HepG2 (cell line): ENCODE data around the gene MORC3.

Experiments
- ATF1 ChIP-seq: IDR thresholded peaks from 2 replicates; pipeline ENCODE4 v1.6.1; 2016; ENCODE audit warnings: mild to moderate bottlenecking, control low read depth
- CBX5 ChIP-seq: sonication (generic); formaldehyde crosslinking; IDR thresholded peaks from 2 replicates; pipeline ENCODE4 v1.4.0; 2020; ENCODE audit warnings: missing genetic modification reagents, borderline replicate concordance
- CHD2 ChIP-seq: IDR thresholded peaks from 2 replicates; pipeline ENCODE4 v1.6.1; 2011; ENCODE audit warnings: low read depth, low read length, improper control_type of control experiment
- CTCF ChIP-seq: sonication (generic); formaldehyde crosslinking; IDR thresholded peaks from 2 replicates; pipeline ENCODE4 v1.5.0; 2020; ENCODE audit warnings: mild to moderate bottlenecking, missing genetic modification reagents, moderate library complexity
- EP300 ChIP-seq, 3 experiments: sonication (generic) in 1 of 3; formaldehyde crosslinking in 1 of 3; IDR thresholded peaks; 2 replicates each; pipeline versions ENCODE4 v1.5.1 to v1.6.1; 2011 to 2020; ENCODE audit warnings: low read depth in 2 of 3, low read length in 2 of 3, borderline replicate concordance in 1 of 3, improper control_type of control experiment in 1 of 3, mild to moderate bottlenecking in 1 of 3, missing genetic modification reagents in 1 of 3, moderate library complexity in 1 of 3
- EZH2 ChIP-seq: conservative IDR thresholded peaks from 2 replicates; pipeline ENCODE4 v1.6.1; 2012; ENCODE audit warnings: mild to moderate bottlenecking, low read depth, low read length, moderate library complexity
- IRF9 ChIP-seq: sonication (generic); formaldehyde crosslinking; IDR thresholded peaks from 2 replicates; pipeline ENCODE4 v1.8.0; 2022; ENCODE audit warnings: missing genetic modification reagents, mild to moderate bottlenecking, borderline replicate concordance
- POLR2AphosphoS5 ChIP-seq: IDR thresholded peaks from 2 replicates; pipeline ENCODE4 v1.6.1; 2012; ENCODE audit warnings: low read depth, low read length
- SIN3A ChIP-seq: IDR thresholded peaks from 2 replicates; pipeline ENCODE4 v1.6.1; 2011; ENCODE audit warnings: low read depth, mild to moderate bottlenecking, control low read depth, low read length, borderline replicate concordance
- SUZ12 ChIP-seq: fragments of 150-350 bp; IDR thresholded peaks from 2 replicates; pipeline ENCODE4 v1.6.1; 2014; ENCODE audit warnings: low read depth, low read length
- TAF1 ChIP-seq: sonication (generic); formaldehyde crosslinking; IDR thresholded peaks from 2 replicates; pipeline ENCODE4 v1.4.0; 2020; ENCODE audit warnings: missing genetic modification reagents
- YY1 ChIP-seq: IDR thresholded peaks from 2 replicates; pipeline ENCODE4 v1.6.1; 2011; ENCODE audit warnings: low read length, low read depth, moderate library complexity, mild to moderate bottlenecking; ENCODE audit not compliant: insufficient read depth, insufficient replicate concordance
- ZNF740 ChIP-seq: sonication (generic); formaldehyde crosslinking; IDR thresholded peaks from 2 replicates; pipeline ENCODE4 v1.4.0; 2020; ENCODE audit warnings: missing genetic modification reagents

GRCh38 chr21:36425286-36425685 lies 105.3 kb downstream of the MORC3 start:
- TF ChIP-seq CHD2 (no peak), ATF1 (CRISPR knock-in tag) (no peak), CTCF (CRISPR knock-in tag) (no peak), YY1 (no peak), CBX5 (CRISPR knock-in tag) (no peak), EZH2 (no peak), TAF1 (CRISPR knock-in tag) (no peak), POLR2AphosphoS5 (no peak), EP300 (IDR thresholded peaks at IDR 0.05; ENCODE audit: low read depth in 2 of 2, low read length in 2 of 2) (no peak), EP300 (CRISPR knock-in tag; IDR thresholded peaks at IDR 0.05; ENCODE audit: borderline replicate concordance) (no peak), ZNF740 (CRISPR knock-in tag) (no peak), SUZ12 (no peak), IRF9 (CRISPR knock-in tag) (no peak), SIN3A (no peak)
